HG03354 (cell line): ENCODE data around the gene PLGLB2.
"Not testable (repeated sequence)": the region's sequence is repeated elsewhere in the genome, so short reads cannot be mapped to it uniquely, and the experiment has no call there.

Experiments used
- ATAC-seq: cut with Tn5 transposase; IDR thresholded peaks from one replicate; pipeline ENCODE4 v1.9.1; 2021; ENCODE audit warnings: mild to moderate bottlenecking; ENCODE audit not compliant: unreplicated experiment, poor library complexity, severe bottlenecking

The PLGLB2 gene

DNA sequence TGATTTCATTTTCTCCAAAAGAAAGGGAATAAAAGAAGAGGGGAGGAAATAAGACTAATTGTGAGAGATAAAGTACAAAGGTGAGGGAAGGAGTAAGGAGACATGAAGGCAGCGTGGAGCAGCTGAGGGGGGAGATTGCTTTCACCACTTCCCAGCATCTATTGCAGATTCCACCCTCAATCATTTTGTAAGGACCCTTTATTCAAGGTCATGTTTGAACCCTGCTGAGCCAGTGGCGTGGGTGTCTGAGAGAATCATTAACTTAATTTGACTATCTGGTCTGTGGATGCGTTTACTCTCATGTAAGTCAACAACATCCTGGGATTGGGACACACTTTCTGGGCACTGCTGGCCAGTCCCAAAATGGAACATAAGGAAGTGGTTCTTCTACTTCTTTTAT, at the start of gene PLGLB2:
Gene PLGLB2, plus strand, starts transcription at position 297 of the 400 bp plus-strand sequence. Its CDS starts 67 bp downstream, at position 364.
- not testable (repeated sequence) for ATAC-seq

GRCh38 chr2:87704572-87705323, 43.1 kb upstream of the PLGLB2 start:
- ATAC-seq = not testable (repeated sequence)

DNA sequence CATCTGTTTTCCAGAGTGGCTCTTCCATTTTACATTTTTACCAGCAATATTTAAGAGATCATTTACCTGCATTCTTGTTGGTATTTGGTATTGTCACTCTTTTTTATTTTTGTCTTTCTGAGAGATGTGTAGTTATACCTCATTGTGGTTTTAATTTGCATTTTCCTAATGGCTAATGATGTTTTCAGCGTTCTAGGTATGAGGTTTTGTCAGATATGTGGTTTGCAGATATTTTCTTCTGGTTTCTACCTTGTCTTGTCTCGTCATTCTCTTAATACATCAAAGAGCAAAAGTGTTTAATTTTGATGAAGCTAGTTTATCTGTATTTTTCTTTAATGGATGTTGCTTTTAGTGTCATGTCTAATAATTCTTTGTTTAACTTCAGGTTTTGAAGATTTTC, 39.5 kb upstream of the PLGLB2 start:
- ATAC-seq = peak; percentile 74

- peak; percentile 62 for ATAC-seq
These were observed 19.8 kb upstream of the PLGLB2 start for GRCh38 chr2:87727940-87728599.

DNA sequence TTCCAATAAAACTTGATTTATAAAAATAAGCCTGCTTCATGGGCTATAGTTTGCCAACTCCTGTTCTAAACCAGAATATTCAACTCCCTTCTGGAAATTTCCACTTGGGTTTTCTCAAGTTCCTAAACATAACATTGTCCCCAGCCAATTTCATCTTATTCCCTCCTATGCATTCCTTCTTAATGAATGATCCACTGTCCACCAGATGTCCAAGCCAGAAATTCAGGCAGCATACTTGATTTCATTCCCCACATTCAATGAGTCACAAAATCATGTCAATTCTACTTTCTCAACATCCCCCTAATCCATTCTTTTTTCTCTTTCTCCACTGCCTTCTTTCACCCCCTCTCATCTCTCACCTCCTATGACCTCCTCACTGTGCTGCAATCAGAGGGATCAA, 7.0 kb upstream of the PLGLB2 start:
- ATAC-seq = not testable (repeated sequence)

- ATAC-seq = not testable (repeated sequence)
These were observed 5.3 kb upstream of the PLGLB2 start for GRCh38 chr2:87742393-87743108.

- ATAC-seq = not testable (repeated sequence)
These were observed 4.2 kb upstream of the PLGLB2 start for GRCh38 chr2:87743638-87744037.

GRCh38 chr2:87745353-87745951, 2.4 kb upstream of the PLGLB2 start:
- not testable (repeated sequence) for ATAC-seq

GRCh38 chr2:87748524-87748923, 637 bp downstream of the PLGLB2 start:
- ATAC-seq = not testable (repeated sequence)

- ATAC-seq = not testable (repeated sequence)
These were observed 2.7 kb downstream of the PLGLB2 start for GRCh38 chr2:87750560-87750959.

- not testable (repeated sequence) for ATAC-seq
These were observed 6.9 kb downstream of the PLGLB2 start for GRCh38 chr2:87754759-87755158.
